ENCODE results near the gene ZNF469.

- TF ChIP-seq CTCF (IDR thresholded peaks at IDR 0.05) = no peak
- TF ChIP-seq POLR2A (IDR thresholded peaks at IDR 0.05) = no peak
Measured at GRCh38 chr16:88398874-88399178, 16.1 kb downstream of the ZNF469 start.

Data from gastroesophageal sphincter (tissue), 3 donors.